Epithelial cell of proximal tubule (primary cell): Measurements from ENCODE around the gene MLIP. TPM values are rescaled to one million over a fixed set of nuclear protein-coding genes. Genes with fewer than 3 reads are reported as not detected.

Experiments
- DNase-seq: peaks from one replicate; pipeline ENCODE4 v3.0.0-alpha.2; 2011; ENCODE audit warnings: low read depth
- H3K4me3 ChIP-seq: 2 replicates; pipeline ENCODE4 v1.5.1; 2011; ENCODE audit warnings: low read depth, mild to moderate bottlenecking, low read length
- CTCF ChIP-seq: conservative IDR thresholded peaks from 2 replicates; pipeline ENCODE4 v1.5.1; 2012; ENCODE audit warnings: low read depth, mild to moderate bottlenecking, low read length
- total RNA-seq: library from RNA; depleted of rRNA; stranded (reverse); fragments of >200 nt; gene quantifications from 2 replicates; pipeline ENCODE4 v1.2.3, GENCODE V29; 2015

The MLIP gene
- total RNA-seq, 1 donor from 2014 or later = not detected

- no peak for DNase-seq
- H3K4me3 ChIP-seq = no peak overlapping the region
- TF ChIP-seq CTCF = no peak
These were observed 183.8 kb downstream of the MLIP start for GRCh38 chr6:54294965-54295532.

- TF ChIP-seq CTCF = no peak
- H3K4me3 ChIP-seq = no peak overlapping the region
- no peak for DNase-seq
These were observed 188.5 kb downstream of the MLIP start for GRCh38 chr6:54299542-54300269.

GRCh38 chr6:54301770-54302169, 190.5 kb downstream of the MLIP start:
- TF ChIP-seq CTCF = no peak
- DNase-seq = no peak
- H3K4me3 ChIP-seq = no peak overlapping the region

GRCh38 chr6:54307439-54307910, 196.2 kb downstream of the MLIP start:
- no peak for TF ChIP-seq CTCF
- DNase-seq = peak; percentile 96
- H3K4me3 ChIP-seq = peak overlapping the region; percentile 73

- peak within 1 kb of the TSS; percentile 73 for H3K4me3 ChIP-seq
- no peak for DNase-seq
- no peak for TF ChIP-seq CTCF
These were observed 197.2 kb downstream of the MLIP start, which contains the start of gene TINAG for GRCh38 chr6:54308289-54308985. Gene TINAG, plus strand, starts transcription at chr6:54308441. Its CDS starts 110 bp downstream, at chr6:54308551.

- H3K4me3 ChIP-seq = peak overlapping the region; percentile 73
- TF ChIP-seq CTCF = no peak
- no peak for DNase-seq
These were observed 197.7 kb downstream of the MLIP start for GRCh38 chr6:54308986-54309315.
